Measurements from ENCODE around the gene MAIP1.

Gene MAIP1

DNA sequence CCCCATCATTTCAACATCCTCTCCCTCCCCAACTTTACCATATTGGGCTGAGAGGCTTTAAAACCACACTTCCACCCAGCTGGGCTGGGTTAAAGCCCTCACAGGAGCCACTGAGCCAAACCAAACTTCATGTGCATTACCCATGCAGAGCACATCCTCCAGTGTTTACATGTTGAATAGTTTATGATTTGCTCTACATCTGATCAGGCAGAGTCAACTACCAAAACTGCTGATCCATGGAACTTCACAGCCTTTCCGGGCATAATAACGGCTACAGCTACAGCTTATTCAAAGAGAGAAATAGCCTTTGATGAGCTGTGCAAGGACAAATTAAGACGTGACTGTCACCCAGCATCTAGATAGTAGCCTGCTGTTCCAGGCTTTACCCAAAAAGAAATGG lies 39.0 kb downstream of the MAIP1 start:
- no peak for DNase-seq

DNA sequence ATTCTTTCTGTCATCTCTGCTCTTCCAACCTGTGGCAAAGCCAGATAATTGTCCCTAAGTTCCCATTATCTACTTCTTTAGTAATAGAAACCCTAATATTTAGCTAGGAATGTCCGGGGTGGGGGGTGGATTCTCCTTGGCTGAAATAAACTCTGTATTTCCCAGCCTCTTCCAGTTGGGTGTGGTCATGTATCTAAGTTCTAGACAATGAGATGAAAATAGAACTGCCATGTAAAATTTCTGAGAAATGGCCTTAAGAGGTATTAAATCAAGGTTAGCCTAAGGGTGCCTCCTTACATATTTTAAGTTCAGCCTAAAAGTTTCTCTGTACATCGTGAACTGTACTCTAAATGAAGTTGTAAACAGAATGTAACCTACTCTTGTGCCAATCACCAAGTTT lies 39.5 kb downstream of the MAIP1 start:
- DNase-seq: no peak

DNA sequence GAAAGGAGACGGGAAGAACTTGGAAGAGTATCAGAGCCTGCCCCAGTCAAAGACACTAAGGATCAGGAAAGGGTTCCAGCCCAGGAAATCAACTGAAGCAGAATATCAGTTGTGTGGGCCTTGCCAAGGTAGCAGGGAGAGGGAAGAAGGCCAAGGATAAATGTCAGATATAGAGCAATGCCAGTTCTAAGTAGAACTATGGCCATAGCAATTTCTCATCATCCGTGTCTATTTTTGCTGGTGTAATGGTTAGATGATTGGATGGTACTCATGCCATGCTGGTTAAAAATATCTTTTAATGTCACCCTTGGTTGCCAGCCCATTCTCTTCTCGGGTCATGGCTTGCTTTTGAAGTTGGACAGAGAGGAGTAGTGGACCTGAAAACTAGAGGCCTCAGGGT lies 41.9 kb downstream of the MAIP1 start:
- DNase-seq: no peak

DNA sequence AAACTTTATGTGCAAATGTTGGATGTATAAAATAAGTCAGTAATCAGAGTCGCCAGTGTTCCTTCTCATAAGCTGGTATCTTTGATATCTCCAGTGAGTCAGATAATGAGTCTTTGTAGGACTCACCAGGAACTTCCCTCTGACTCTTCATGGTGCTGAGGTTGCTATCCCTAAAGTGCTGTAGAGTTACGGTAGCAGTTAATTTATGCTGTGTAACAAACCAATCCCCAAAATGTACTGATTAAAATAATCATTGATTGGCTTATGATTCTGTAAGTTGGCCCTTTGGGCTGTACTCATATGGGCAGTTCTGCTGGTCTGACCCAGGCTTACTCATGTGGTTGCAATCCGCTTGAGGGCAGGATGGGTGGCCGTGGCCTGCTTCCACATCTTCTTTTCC lies 43.8 kb downstream of the MAIP1 start:
- DNase-seq: no peak

DNA sequence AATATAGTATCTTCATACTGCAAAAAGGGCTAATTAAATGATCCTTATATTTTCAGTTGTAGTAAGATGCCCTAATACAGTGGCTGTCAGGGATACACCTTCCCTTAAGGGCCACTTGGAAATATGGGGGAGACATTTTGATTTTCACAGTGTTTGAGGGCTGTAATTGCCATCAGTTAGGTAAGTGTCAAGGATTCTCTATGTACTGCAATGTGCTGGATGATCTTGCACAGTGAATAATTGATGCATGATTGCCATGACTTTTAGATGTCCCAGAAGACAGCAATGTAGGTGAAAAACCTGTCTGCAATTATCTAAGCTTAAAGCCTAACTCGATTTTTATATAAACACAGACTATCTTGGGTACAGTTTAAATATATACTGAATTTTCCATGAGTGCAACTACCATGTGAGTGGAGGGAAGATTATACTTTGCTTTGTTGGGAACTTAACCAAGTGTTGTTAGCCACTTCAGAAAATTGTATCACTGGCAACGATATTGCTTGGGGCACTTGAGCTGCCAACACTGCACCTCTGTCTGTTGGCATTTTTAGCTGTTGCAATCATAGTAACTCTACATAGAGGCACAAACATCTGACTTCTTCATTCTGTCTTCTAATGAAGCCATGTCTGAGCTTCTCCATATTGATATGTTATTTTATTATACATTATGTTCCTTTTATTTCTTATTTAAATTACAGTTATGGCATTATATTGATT lies 45.2 kb downstream of the MAIP1 start:
- DNase-seq: no peak

DNA sequence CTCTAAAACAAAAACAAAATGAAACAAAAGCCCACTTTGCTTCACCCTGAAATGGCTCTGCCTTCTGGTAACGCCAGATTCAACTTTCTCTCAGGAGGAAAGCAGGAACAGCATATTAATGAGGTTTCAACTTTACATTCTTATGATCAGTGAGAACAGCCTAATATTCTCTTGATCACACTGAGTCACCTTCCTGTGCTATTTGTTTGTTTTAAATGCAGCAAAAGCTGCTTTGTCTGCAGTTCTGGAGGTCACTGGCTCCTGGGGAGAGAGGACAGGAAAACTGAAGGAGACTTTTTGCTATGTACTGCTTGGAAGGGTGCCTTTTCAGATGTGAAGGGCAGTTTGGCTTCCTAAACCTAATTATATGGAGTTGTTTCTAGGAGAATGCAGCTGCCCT lies 48.1 kb downstream of the MAIP1 start:
- DNase-seq: no peak

DNA sequence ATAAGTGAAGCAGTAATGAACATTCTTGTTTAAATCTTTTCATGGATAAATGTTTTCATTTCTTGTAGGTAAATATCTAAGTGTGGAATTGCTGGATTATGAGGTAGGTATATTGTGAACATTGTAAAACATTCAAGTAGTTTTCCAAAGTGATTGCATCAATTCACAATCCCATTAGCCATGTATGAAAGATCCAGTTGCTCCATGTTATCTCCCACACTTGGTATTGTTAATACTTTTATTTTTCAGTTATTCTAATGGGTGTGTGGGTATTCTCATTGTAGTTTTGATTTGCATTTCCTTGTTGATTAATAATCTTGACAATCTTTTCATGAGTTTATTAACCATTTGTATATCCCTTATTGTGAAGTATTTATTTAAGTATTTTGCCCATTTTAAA lies 50.3 kb downstream of the MAIP1 start:
- DNase-seq: no peak

DNA sequence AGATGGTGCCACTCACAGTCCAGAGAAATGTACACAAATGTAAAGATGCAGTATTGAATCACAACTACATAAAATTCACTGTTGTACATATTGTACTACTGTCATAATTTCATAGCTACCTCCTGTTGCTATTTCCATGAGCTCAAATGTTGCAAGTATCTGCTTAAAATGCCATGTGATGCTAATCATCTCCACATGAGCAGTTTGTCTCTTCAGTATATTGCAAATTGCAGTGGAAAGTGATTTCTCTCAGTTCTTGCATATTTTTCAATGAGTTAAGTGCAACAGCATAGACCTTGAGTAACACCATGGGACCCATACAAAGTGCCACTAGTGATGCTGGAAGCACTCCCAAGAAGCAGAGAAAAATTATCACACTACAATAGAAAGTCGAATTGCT lies 51.9 kb downstream of the MAIP1 start:
- no peak for DNase-seq

DNA sequence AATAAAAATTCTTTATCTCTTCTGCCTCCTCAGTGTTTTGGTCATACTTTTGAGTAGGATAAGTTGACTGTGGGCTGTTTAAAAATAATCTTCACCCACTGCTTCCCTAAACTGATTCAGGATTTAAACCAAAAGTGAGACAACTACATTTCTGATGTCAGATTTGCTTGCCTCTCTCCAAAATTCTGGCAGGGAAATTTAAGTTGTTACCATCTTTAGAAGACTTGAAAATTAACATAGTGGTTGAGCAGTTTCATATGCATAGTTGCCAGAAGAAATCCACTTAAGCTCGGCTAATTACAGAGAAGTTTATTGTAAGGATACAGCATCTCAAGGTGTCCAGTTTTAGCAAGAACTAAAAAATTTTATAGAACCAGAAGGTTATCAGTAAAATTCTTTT lies 57.0 kb downstream of the MAIP1 start:
- no peak for DNase-seq
